NCI-H2107 (cell line): ENCODE results near the gene FOXG1.

ENCODE experiments used
- DNase-seq: peaks from one replicate; lab custom pipeline; 2025; lab: John Stamatoyannopoulos, UW

Gene FOXG1

GRCh38 chr14:28761438-28762291, 4.9 kb upstream of the FOXG1 start:
- peak; percentile 68 for DNase-seq

GRCh38 chr14:28762303-28762954, 4.2 kb upstream of the FOXG1 start:
- DNase-seq: no peak

DNA sequence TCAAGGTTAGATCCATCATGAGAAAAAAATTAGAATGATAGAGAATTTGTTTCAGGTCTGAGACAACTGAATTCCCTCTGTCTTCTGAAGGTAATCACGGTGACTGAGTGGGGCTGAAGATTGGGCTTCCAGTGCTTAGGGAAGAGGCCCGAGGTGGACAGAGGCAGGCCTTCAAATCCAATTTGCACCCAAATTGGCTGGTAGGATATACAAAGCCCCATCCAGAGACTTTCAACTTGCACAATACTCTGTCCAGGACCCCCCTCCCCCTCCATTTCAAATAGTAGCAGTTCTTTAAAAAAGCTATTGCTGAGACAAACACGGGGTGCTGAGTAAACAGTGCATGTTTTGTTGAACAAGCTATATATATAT, 3.6 kb upstream of the FOXG1 start:
- no peak for DNase-seq

GRCh38 chr14:28763751-28764256, 2.8 kb upstream of the FOXG1 start:
- no peak for DNase-seq

DNA sequence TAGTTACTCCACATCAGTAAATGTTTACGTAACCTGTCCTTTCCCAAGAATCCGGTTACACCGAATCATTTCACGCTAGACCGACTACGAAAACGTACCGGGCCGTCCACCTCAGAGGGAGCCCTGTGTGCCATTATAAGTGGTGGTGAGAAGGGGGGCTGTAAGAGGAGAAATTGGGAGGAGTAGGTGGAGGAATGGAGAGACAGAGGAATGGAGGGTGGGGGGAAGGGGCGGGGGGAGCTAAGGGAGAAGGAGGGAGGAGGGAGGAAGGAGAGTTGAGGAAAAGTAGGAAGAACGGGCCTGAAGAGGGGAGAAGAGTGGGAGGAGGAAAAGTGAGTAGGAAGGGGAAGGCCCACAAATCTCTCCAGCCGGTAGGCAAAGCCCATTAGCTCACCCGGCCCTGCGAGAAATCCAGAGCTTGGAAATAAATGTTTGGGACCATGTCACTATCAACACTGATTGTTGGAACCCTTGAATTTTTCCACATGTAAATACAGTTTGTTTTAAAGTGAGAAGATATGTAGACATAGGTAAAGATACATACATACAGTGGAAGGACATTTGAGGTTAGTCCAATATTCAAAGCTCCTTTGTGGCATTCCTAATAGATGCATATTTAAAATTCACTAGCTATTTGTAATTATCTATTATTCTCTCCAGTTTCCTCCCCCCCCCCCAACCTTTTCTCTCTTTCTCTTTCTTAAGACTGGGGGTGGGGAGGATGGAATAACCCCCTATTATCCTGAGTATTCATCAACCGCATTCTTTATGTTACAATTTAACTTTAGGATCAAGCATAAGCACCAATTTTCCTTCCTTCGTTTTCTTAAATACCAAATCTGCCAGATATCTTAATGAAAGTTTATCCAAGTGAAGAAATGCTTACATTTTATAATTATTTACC, 2.1 kb upstream of the FOXG1 start:
- DNase-seq: peak; percentile 94

DNA sequence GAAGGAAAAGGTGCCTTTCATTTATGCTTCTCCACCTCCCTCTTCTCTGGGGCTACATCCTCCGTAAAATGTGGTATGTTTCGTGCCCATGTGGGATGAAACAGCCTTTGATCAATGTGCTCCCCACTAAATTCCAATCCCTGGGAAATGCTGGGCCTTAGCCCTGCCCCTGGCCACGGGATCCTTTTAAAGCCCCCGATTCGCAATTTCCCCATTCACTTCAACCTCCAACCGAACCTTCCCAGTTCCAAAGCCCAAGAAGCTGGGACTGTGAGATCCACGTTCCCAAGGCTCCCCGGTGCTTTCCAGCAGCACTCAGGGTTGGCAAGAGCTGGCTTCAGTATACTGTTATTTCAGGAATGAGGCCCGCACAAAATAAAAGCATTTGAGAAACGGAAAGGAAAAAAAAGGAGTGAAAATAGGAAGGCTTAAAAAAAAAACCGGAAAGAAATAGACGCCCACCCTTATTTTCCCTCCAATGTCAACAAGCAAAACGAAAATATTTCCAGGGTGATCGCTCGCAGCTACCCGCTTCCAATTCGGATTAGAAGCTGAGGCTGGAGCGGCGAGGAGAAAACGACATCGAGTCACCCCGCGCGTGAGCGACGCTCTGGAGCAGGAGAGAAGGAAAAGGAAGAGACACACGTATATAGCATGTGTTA, 1.3 kb upstream of the FOXG1 start:
- DNase-seq: no peak

- DNase-seq: peak; percentile 58
These were observed 637 bp upstream of the FOXG1 start for GRCh38 chr14:28765831-28766468.

GRCh38 chr14:28767030-28767852, 654 bp downstream of the FOXG1 start:
- DNase-seq: no peak

GRCh38 chr14:28767853-28768741, 1.5 kb downstream of the FOXG1 start:
- no peak for DNase-seq

- DNase-seq: no peak
These were observed 2.8 kb downstream of the FOXG1 start for GRCh38 chr14:28769276-28769880.

DNA sequence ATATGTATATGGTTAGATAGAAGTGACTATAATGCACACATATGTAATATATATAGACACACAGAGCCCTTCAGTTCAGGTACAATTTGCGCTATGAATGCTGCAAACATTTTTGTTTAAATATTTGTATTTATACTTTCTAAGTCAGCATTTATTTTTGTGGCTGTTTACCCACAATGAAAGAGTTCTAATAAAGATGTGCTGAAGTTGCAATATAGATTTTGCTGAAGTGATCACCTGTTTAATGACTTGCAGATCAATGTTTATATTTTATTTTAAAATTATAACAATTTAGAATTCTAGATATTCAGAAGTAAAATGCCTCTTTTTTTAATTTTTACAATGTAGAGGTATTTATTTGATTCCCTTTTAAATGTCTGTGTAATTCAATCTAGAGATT, 3.5 kb downstream of the FOXG1 start:
- DNase-seq: no peak

GRCh38 chr14:28770630-28771029, 4.0 kb downstream of the FOXG1 start:
- no peak for DNase-seq

DNA sequence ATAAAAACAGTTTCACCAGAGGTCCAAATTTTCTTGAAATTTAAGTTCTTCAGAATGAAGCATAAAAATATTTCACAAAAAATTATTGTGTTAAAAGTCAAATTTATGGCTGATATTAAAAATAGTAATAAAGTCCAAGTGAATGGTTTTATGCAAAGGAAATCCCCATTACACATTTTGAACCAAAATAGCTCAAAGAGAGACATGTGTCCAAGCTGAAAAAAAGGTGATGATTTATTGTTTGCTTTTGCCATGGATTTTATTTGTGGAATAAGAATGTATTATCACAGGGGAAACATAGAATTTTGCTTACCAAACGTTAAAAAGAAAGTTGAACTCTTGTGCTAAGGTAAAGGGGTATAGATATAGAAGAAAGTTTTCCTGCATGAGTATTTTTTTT, 4.6 kb downstream of the FOXG1 start:
- DNase-seq: no peak

GRCh38 chr14:28772613-28773012, 6.0 kb downstream of the FOXG1 start:
- peak; percentile 91 for DNase-seq

GRCh38 chr14:28773176-28773575, 6.6 kb downstream of the FOXG1 start:
- DNase-seq: no peak

GRCh38 chr14:28773861-28774691, 7.5 kb downstream of the FOXG1 start:
- peak; percentile 91 for DNase-seq

DNA sequence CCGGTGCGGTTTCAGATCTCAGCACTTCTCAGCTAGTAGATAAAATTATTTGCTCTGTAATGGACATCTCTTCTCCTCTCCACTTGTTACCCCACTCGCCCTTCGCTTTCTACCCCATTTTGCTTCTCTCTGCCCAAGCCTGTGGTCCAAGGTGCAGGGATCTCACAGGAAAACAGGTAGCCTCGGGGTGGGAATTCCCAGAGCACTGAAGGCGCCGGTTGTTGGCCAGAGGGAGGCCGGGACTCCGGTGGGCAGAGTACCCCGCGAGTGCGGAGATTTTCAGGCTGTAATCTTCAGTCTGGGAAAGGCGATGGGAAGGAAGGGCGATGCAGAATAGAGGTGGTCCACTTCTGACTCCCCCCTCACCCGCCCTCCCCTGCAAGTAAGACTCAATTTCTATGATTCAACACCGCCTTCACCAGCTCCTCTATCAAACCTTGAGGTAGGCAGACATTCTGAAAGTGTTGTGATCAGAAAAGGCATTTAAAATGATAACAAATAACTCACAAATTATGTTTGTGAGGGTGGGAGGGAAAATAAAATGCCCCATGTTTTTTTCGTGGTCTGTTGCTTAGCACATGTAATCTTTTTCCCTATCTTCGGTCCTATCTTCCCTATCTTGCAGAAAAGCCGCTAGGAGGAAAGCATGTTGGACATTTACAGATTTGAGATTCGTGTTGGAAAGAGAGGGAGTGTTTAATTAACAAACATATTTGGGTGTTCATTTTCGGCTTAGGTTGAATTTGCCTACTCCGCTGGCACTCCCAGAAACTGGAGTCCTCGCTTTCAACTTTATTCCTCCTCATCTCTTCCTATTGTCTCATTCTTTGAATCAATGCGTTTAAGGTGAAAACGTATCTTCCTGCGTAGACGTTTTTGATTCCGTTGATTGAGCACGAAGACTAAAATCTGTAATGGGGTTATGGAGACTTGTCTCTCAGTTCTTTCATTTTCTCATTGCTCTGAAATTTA, 8.5 kb downstream of the FOXG1 start:
- no peak for DNase-seq
